ENCODE data around the gene RBM26. TPM values are rescaled to one million over a fixed set of nuclear protein-coding genes. Genes with fewer than 3 reads are reported as not detected.

RBM26 gene
- total RNA-seq, 4 donors from 2014 or later: 23.4 to 78.5 (median 34.2) TPM

DNA sequence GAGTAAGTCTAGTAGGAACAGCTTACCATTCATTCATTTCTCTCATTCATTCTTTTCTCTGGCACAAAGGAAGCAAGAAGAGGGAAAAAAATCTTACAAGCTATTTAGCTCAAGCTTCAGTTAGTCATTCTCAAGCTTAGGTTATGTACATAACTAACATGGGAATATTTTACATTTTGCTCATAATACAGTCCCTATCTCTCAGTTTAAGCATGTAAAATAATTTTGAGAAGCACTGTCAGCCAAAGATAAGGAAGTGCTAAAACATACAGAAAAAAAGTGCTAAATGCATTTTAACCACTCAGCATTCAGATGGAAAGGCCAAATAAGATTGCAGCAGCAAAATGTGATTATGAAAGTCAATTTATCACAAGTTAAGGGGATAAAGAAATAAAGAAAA is 7.9 kb downstream of the RBM26 start:
- Histone ChIP-seq H3K27me3 (no peaks in the 10 kb centered on the region), H3K4me3 (no peak overlapping the region), H3K4me1 (peaks cover 33% of the 10 kb centered on the region), H3K27ac (no peak overlapping the region), H3K9me3 (no peaks in the 10 kb centered on the region), H3K36me3 (peaks cover 13% of the 10 kb centered on the region)
- DNase-seq (ENCODE audit: low spot score in 2 of 2): no peak
- TF ChIP-seq EP300 (IDR thresholded peaks at IDR 0.05) (no peak), POLR2A (IDR thresholded peaks at IDR 0.05) (no peak), CTCF (IDR thresholded peaks at IDR 0.05) (no peak), POLR2AphosphoS5 (IDR thresholded peaks at IDR 0.05) (no peak)

- Histone ChIP-seq H3K36me3 (peaks cover 13% of the 10 kb centered on the region), H3K9me3 (no peaks in the 10 kb centered on the region), H3K27ac (no peak overlapping the region), H3K4me3 (no peak overlapping the region), H3K4me1 (peaks cover 16% of the 10 kb centered on the region), H3K27me3 (no peaks in the 10 kb centered on the region)
- DNase-seq (ENCODE audit: low spot score in 2 of 2): no peak
- 92% methylated on average over 4 of the region's 4 CpGs for WGBS
- no peak for TF ChIP-seq EP300 (IDR thresholded peaks at IDR 0.05)
- TF ChIP-seq POLR2AphosphoS5 (IDR thresholded peaks at IDR 0.05): no peak
- TF ChIP-seq POLR2A (IDR thresholded peaks at IDR 0.05): no peak
- no peak for TF ChIP-seq CTCF (IDR thresholded peaks at IDR 0.05)
Observed at GRCh38 chr13:79395881-79396280, 10.2 kb downstream of the RBM26 start.

GRCh38 chr13:79393564-79394249 is 12.3 kb downstream of the RBM26 start:
- Histone ChIP-seq H3K27me3 (no peaks in the 10 kb centered on the region), H3K9me3 (no peaks in the 10 kb centered on the region), H3K36me3 (peaks cover 13% of the 10 kb centered on the region), H3K27ac (no peak overlapping the region), H3K4me3 (no peak overlapping the region), H3K4me1 (peaks cover 8% of the 10 kb centered on the region)
- no peak for DNase-seq (ENCODE audit: low spot score in 2 of 2)
- TF ChIP-seq POLR2A (IDR thresholded peaks at IDR 0.05) (no peak), POLR2AphosphoS5 (IDR thresholded peaks at IDR 0.05) (no peak), EP300 (IDR thresholded peaks at IDR 0.05) (no peak), CTCF (IDR thresholded peaks at IDR 0.05) (no peak)
- WGBS: 72% methylated on average over 14 of the region's 14 CpGs

DNA sequence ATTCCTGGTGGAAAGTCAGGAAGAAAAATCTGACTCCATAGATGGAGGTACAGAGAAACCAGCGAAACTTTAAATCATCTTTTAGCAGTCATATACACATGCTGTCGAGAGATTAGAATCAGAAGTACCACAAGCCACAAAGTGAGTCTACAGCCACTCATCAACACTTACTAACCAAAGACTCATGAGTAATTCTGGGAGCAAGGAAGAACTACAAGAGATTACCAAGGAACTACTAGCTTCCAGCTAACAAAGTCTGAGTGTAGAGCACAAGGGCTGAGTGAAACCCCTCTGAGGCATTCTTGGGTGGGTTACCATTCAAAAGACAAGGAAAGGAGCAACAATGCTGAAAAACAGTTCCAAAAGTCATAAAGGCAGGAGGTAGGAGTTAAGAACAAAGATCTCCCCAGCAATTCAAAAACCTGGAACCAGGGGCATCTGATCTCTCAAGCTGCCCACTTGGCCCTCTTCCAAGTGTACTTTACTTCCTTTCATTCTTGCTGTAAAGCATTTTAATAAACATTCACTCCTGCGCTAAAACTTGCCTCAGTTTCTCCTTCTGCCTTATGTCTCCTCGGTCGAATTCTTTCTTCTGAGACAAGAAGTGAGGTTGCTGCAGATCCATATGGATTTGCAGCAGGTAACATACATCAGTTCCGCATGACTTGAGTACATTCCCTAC is 13.0 kb downstream of the RBM26 start:
- Histone ChIP-seq H3K4me3 (no peak overlapping the region), H3K9me3 (no peaks in the 10 kb centered on the region), H3K4me1 (peaks cover 8% of the 10 kb centered on the region), H3K36me3 (peaks cover 13% of the 10 kb centered on the region), H3K27me3 (no peaks in the 10 kb centered on the region), H3K27ac (no peak overlapping the region)
- 86% methylated on average over 6 of the region's 6 CpGs for WGBS
- DNase-seq (ENCODE audit: low spot score in 2 of 2): no peak
- no peak for TF ChIP-seq POLR2A (IDR thresholded peaks at IDR 0.05)
- no peak for TF ChIP-seq POLR2AphosphoS5 (IDR thresholded peaks at IDR 0.05)
- TF ChIP-seq CTCF (IDR thresholded peaks at IDR 0.05): no peak
- TF ChIP-seq EP300 (IDR thresholded peaks at IDR 0.05): no peak

- no peaks in the 10 kb centered on the region for H3K9me3 ChIP-seq
- no peak for DNase-seq (ENCODE audit: low spot score in 2 of 2)
- no peaks in the 10 kb centered on the region for H3K27me3 ChIP-seq
- no peak for TF ChIP-seq CTCF (IDR thresholded peaks at IDR 0.05)
- TF ChIP-seq EP300 (IDR thresholded peaks at IDR 0.05): no peak
- TF ChIP-seq POLR2A (IDR thresholded peaks at IDR 0.05): no peak
- no peaks in the 10 kb centered on the region for H3K36me3 ChIP-seq
- H3K27ac ChIP-seq: no peak overlapping the region
- peaks cover 18% of the 10 kb centered on the region for H3K4me1 ChIP-seq
- 90% methylated on average over 1 of the region's 1 CpG for WGBS
- no peak overlapping the region for H3K4me3 ChIP-seq
Observed at GRCh38 chr13:79389026-79389425, 17.0 kb downstream of the RBM26 start.
